ENCODE data around the gene SEC61A1.

DNA sequence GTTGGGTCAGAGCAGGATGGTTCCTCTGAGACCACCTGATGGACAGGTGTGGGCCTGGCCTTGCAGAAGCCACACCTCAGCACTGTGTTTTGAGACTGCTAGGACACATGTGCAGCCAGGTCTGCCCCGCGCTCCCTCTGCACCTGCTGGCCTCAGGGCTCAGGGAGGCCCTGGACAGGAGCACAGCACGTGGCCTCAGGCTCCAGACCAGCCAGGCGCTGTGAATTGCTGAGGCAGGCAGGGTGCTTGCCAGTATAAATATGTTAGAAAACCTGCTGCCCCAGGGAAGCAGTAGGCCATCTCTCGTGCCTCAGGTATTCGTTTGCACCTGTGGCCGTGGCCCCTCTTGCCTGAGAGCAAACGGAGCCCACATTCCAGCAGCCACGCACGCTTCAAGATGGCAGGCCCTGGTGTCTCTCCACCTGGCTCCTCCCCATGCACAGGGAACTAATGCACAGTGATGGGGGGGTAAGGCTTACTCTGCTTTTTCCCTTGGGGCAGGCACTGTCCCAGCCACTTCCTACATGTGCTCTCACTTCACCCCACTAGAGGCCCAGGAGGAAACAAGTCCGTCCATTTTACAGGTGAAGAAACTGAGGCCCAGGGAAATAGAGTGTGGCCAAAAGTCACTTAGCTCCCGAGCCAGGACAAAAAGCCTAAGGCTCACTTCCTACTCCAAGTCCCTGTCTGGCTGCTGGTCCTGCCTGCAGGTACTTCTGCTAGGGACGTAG, 20.4 kb downstream of the SEC61A1 start:
- TF ChIP-seq POLR2A (IDR thresholded peaks at IDR 0.05) = no peak
- TF ChIP-seq, protein P1, sequence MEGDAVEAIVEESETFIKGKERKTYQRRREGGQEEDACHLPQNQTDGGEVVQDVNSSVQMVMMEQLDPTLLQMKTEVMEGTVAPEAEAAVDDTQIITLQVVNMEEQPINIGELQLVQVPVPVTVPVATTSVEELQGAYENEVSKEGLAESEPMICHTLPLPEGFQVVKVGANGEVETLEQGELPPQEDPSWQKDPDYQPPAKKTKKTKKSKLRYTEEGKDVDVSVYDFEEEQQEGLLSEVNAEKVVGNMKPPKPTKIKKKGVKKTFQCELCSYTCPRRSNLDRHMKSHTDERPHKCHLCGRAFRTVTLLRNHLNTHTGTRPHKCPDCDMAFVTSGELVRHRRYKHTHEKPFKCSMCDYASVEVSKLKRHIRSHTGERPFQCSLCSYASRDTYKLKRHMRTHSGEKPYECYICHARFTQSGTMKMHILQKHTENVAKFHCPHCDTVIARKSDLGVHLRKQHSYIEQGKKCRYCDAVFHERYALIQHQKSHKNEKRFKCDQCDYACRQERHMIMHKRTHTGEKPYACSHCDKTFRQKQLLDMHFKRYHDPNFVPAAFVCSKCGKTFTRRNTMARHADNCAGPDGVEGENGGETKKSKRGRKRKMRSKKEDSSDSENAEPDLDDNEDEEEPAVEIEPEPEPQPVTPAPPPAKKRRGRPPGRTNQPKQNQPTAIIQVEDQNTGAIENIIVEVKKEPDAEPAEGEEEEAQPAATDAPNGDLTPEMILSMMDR (IDR thresholded peaks at IDR 0.05) = no peak
- no peak for TF ChIP-seq EP300 (IDR thresholded peaks at IDR 0.05)
- no peak for TF ChIP-seq POLR2AphosphoS5 (IDR thresholded peaks at IDR 0.05)

All from gastroesophageal sphincter (tissue), 3 donors.